Measurements from ENCODE around the gene ESD. TPM values are rescaled to one million over a fixed set of nuclear protein-coding genes. Genes with fewer than 3 reads are reported as not detected.

The ESD gene
- total and polyA plus RNA-seq, 2 of the 13 experiments (the other 11 are each of a cell fraction or from before 2014, with no cell fraction given), result 118 to 147 TPM

GRCh38 chr13:46775385-46776107 lies 21.4 kb downstream of the ESD start (continued):
- TF ChIP-seq THAP7 (CRISPR knock-in tag; IDR thresholded peaks at IDR 0.05) (no peak), GATA4 (IDR thresholded peaks at IDR 0.05; ENCODE audit: borderline replicate concordance, low read depth) (no peak), HOXD1 (CRISPR knock-in tag; IDR thresholded peaks at IDR 0.05) (no peak), ZBTB37 (CRISPR knock-in tag; IDR thresholded peaks at IDR 0.05) (no peak), MLX (CRISPR knock-in tag; IDR thresholded peaks at IDR 0.05) (no peak), POLR2A (IDR thresholded peaks at IDR 0.05; ENCODE audit: insufficient read depth in 1 of 2, low read depth in 2 of 2, low read length in 2 of 2) (no peak)

GRCh38 chr13:46773541-46773940 lies 23.4 kb downstream of the ESD start:
- 100% methylated on average over 2 of the region's 2 CpGs for WGBS (ENCODE audit: low lambda C conversion rate)

More at GRCh38 chr13:46773541-46773940, 23.4 kb downstream of the ESD start:
- FAIRE-seq (no peak), DNase-seq (ENCODE audit: low spot score) (no peak), ATAC-seq (no peak)
- no TSS peak for BruUV-seq (replicated peaks)
- TF ChIP-seq TCF12 (IDR thresholded peaks at IDR 0.05) (no peak), TCF12 (CRISPR knock-in tag; IDR thresholded peaks at IDR 0.05) (no peak), ZNF670 (CRISPR knock-in tag; IDR thresholded peaks at IDR 0.05; ENCODE audit: borderline replicate concordance) (no peak), SNAPC4 (CRISPR knock-in tag; IDR thresholded peaks at IDR 0.05) (no peak), BHLHE40 (IDR thresholded peaks at IDR 0.05; ENCODE audit: low read length) (no peak)
- Histone ChIP-seq H3K4me3 (replicated peaks in 1 of 3; ENCODE audit: insufficient read depth in 1 of 3, low read depth in 2 of 3, low read length in 3 of 3) (no peak overlapping the region), H3K4me2 (ENCODE audit: low read depth, low read length) (no peak overlapping the region), H3K79me2 (ENCODE audit: insufficient read depth, low read length) (no peaks in the 10 kb centered on the region), H4K20me1 (ENCODE audit: insufficient read depth, low read length) (no peaks in the 10 kb centered on the region), H3K9me3 (ENCODE audit: low read length) (no peaks in the 10 kb centered on the region), H3K4me1 (ENCODE audit: insufficient read depth, low read length) (no peaks in the 10 kb centered on the region), H3K36me3 (replicated peaks in 1 of 2; ENCODE audit: control insufficient read depth in 1 of 2, insufficient read depth in 2 of 2, low read length in 2 of 2) (peaks cover 1 to 31% of the 10 kb centered on the region in 2 experiments; a peak in 4 of 5 replicates), H3K27me3 (ENCODE audit: control insufficient read depth in 1 of 2, insufficient read depth in 2 of 2, low read length in 2 of 2) (no peaks in the 10 kb centered on the region; a peak in 1 of 5 replicates), H3K9ac (ENCODE audit: insufficient read depth, low read depth, low read length) (no peak overlapping the region), H2AFZ (ENCODE audit: low read length) (no peak overlapping the region), H3K27ac (ENCODE audit: extremely low read length, insufficient read depth, low read length) (no peak overlapping the region)
- ChIA-PET POLR2A (no interaction called here), CTCF (ENCODE audit: low intra/inter-chr PET ratio, low total read pairs) (no interaction called here)
- in situ Hi-C loops (cut with HindIII; ENCODE audit: extremely low pct_ligation_motif_present, low pct_unique_long_range_greater_than_20kb) (no loop called here), intact Hi-C loops (cut with micrococcal nuclease; ENCODE audit: unreplicated experiment) (no loop called here)
